ENCODE results near the gene CCDC17.

DNA sequence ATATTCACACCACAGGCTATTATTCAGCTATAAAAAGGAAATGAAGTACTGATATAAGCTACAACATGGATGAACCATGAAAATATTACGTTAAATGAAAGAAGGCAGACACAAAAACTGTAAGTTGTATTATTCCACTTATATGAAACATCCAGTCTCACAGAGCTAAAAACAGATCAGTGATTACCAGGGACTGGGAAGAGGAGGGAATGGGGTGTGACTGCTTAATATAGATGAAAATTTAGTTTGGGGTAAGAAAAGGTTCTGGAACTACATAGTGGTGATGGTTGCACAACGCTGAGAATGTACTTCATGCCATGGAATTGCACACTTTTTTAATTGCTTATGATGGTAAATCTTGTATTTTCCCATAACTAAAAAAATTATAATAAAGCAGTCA, 43.0 kb upstream of the CCDC17 start:
- TF ChIP-seq, protein P1, sequence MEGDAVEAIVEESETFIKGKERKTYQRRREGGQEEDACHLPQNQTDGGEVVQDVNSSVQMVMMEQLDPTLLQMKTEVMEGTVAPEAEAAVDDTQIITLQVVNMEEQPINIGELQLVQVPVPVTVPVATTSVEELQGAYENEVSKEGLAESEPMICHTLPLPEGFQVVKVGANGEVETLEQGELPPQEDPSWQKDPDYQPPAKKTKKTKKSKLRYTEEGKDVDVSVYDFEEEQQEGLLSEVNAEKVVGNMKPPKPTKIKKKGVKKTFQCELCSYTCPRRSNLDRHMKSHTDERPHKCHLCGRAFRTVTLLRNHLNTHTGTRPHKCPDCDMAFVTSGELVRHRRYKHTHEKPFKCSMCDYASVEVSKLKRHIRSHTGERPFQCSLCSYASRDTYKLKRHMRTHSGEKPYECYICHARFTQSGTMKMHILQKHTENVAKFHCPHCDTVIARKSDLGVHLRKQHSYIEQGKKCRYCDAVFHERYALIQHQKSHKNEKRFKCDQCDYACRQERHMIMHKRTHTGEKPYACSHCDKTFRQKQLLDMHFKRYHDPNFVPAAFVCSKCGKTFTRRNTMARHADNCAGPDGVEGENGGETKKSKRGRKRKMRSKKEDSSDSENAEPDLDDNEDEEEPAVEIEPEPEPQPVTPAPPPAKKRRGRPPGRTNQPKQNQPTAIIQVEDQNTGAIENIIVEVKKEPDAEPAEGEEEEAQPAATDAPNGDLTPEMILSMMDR (IDR thresholded peaks at IDR 0.05): no peak
- no peak for TF ChIP-seq MYC (IDR thresholded peaks at IDR 0.05; ENCODE audit: borderline replicate concordance, low read length)
- no peak for TF ChIP-seq HOXA7 (CRISPR knock-in tag; IDR thresholded peaks at IDR 0.05)
- TF ChIP-seq BHLHE40 (IDR thresholded peaks at IDR 0.05; ENCODE audit: low read depth, low read length): no peak
- TF ChIP-seq, protein P2, sequence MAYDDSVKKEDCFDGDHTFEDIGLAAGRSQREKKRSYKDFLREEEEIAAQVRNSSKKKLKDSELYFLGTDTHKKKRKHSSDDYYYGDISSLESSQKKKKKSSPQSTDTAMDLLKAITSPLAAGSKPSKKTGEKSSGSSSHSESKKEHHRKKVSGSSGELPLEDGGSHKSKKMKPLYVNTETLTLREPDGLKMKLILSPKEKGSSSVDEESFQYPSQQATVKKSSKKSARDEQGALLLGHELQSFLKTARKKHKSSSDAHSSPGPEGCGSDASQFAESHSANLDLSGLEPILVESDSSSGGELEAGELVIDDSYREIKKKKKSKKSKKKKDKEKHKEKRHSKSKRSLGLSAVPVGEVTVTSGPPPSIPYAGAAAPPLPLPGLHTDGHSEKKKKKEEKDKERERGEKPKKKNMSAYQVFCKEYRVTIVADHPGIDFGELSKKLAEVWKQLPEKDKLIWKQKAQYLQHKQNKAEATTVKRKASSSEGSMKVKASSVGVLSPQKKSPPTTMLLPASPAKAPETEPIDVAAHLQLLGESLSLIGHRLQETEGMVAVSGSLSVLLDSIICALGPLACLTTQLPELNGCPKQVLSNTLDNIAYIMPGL (CRISPR knock-in tag; IDR thresholded peaks at IDR 0.05; ENCODE audit: borderline replicate concordance): no peak
- TF ChIP-seq, protein P3, sequence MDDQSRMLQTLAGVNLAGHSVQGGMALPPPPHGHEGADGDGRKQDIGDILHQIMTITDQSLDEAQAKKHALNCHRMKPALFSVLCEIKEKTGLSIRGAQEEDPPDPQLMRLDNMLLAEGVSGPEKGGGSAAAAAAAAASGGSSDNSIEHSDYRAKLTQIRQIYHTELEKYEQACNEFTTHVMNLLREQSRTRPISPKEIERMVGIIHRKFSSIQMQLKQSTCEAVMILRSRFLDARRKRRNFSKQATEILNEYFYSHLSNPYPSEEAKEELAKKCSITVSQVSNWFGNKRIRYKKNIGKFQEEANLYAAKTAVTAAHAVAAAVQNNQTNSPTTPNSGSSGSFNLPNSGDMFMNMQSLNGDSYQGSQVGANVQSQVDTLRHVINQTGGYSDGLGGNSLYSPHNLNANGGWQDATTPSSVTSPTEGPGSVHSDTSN (IDR thresholded peaks at IDR 0.05): no peak
- no peak for TF ChIP-seq JUN (IDR thresholded peaks at IDR 0.05)
- TF ChIP-seq POLR2A (IDR thresholded peaks at IDR 0.05; ENCODE audit: low read length): no peak
- no peak for TF ChIP-seq EP300 (IDR thresholded peaks at IDR 0.05)
- TF ChIP-seq FOSL2 (IDR thresholded peaks at IDR 0.05): no peak
- TF ChIP-seq FOSL2 (CRISPR knock-in tag; IDR thresholded peaks at IDR 0.05): no peak
- TF ChIP-seq, protein P4, sequence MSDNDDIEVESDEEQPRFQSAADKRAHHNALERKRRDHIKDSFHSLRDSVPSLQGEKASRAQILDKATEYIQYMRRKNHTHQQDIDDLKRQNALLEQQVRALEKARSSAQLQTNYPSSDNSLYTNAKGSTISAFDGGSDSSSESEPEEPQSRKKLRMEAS (IDR thresholded peaks at IDR 0.05): no peak
- TF ChIP-seq, protein P5, sequence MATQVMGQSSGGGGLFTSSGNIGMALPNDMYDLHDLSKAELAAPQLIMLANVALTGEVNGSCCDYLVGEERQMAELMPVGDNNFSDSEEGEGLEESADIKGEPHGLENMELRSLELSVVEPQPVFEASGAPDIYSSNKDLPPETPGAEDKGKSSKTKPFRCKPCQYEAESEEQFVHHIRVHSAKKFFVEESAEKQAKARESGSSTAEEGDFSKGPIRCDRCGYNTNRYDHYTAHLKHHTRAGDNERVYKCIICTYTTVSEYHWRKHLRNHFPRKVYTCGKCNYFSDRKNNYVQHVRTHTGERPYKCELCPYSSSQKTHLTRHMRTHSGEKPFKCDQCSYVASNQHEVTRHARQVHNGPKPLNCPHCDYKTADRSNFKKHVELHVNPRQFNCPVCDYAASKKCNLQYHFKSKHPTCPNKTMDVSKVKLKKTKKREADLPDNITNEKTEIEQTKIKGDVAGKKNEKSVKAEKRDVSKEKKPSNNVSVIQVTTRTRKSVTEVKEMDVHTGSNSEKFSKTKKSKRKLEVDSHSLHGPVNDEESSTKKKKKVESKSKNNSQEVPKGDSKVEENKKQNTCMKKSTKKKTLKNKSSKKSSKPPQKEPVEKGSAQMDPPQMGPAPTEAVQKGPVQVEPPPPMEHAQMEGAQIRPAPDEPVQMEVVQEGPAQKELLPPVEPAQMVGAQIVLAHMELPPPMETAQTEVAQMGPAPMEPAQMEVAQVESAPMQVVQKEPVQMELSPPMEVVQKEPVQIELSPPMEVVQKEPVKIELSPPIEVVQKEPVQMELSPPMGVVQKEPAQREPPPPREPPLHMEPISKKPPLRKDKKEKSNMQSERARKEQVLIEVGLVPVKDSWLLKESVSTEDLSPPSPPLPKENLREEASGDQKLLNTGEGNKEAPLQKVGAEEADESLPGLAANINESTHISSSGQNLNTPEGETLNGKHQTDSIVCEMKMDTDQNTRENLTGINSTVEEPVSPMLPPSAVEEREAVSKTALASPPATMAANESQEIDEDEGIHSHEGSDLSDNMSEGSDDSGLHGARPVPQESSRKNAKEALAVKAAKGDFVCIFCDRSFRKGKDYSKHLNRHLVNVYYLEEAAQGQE (IDR thresholded peaks at IDR 0.05): no peak
- TF ChIP-seq, protein P6, sequence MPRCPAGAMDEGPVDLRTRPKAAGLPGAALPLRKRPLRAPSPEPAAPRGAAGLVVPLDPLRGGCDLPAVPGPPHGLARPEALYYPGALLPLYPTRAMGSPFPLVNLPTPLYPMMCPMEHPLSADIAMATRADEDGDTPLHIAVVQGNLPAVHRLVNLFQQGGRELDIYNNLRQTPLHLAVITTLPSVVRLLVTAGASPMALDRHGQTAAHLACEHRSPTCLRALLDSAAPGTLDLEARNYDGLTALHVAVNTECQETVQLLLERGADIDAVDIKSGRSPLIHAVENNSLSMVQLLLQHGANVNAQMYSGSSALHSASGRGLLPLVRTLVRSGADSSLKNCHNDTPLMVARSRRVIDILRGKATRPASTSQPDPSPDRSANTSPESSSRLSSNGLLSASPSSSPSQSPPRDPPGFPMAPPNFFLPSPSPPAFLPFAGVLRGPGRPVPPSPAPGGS (IDR thresholded peaks at IDR 0.05): no peak

All from A549 (cell line).